ENCODE data around the gene FBXO15. TPM values are rescaled to one million over a fixed set of nuclear protein-coding genes. Genes with fewer than 3 reads are reported as not detected.

FBXO15 gene
- total and polyA plus RNA-seq, 2 of the 13 experiments (the other 11 are each of a cell fraction or from before 2014, with no cell fraction given): 0.09 to 0.12 TPM

- TF ChIP-seq ZNF75D (CRISPR knock-in tag; IDR thresholded peaks at IDR 0.05; ENCODE audit: borderline replicate concordance): peak; percentile 52; the same call in 1 of the 2 replicates
- peak; percentile 100 for TF ChIP-seq ZNF687 (CRISPR knock-in tag; IDR thresholded peaks at IDR 0.05)
- peak; percentile 50; the same call in 1 of the 2 replicates for TF ChIP-seq ZNF503 (CRISPR knock-in tag; IDR thresholded peaks at IDR 0.05)
- TF ChIP-seq ZNF451 (CRISPR knock-in tag; IDR thresholded peaks at IDR 0.05): no peak; the same call in 1 of the 2 replicates
- peak; percentile 78 for TF ChIP-seq E2F5 (CRISPR knock-in tag; conservative IDR thresholded peaks at IDR 0.05)
- TF ChIP-seq NFATC3 (CRISPR knock-in tag; IDR thresholded peaks at IDR 0.05): no peak; the same call in 1 of the 2 replicates
- peak; percentile 55 for TF ChIP-seq AGO1 (IDR thresholded peaks at IDR 0.05; ENCODE audit: low read depth, low read length, poor library complexity, severe bottlenecking)
- TF ChIP-seq ZNF570 (CRISPR knock-in tag; IDR thresholded peaks at IDR 0.05; ENCODE audit: borderline replicate concordance): 0 out of 2 replicates have a peak, but pooled peaks have one; percentile 82
- TF ChIP-seq XRCC5 (optimal IDR thresholded peaks at IDR 0.05; ENCODE audit: low read length): peak; percentile 78
- TF ChIP-seq ZNF460 (CRISPR knock-in tag; IDR thresholded peaks at IDR 0.05; ENCODE audit: borderline replicate concordance): no peak
- 0 out of 2 replicates have a peak, but pooled peaks have one; percentile 19 for TF ChIP-seq RFXANK (CRISPR knock-in tag; IDR thresholded peaks at IDR 0.05)
- TF ChIP-seq DR1 (CRISPR knock-in tag; IDR thresholded peaks at IDR 0.05): peak; percentile 49; the same call in 1 of the 2 replicates
- peak; percentile 94 for TF ChIP-seq ATF7-NPFF (CRISPR knock-in tag; IDR thresholded peaks at IDR 0.05; ENCODE audit: low read depth)
- peak; percentile 87; the same call in 1 of the 2 replicates for TF ChIP-seq ZNF775 (CRISPR knock-in tag; IDR thresholded peaks at IDR 0.05; ENCODE audit: borderline replicate concordance)
- TF ChIP-seq POLR2G (IDR thresholded peaks at IDR 0.05; ENCODE audit: low read depth, low read length): peak; percentile 75
- TF ChIP-seq HIVEP1 (CRISPR knock-in tag; IDR thresholded peaks at IDR 0.05): peak; percentile 89
- peak; percentile 90 for TF ChIP-seq SP140L (CRISPR knock-in tag; IDR thresholded peaks at IDR 0.05; ENCODE audit: borderline replicate concordance)
- TF ChIP-seq YEATS2 (CRISPR knock-in tag; IDR thresholded peaks at IDR 0.05; ENCODE audit: borderline replicate concordance): peak; percentile 95
- TF ChIP-seq ZNF33B (CRISPR knock-in tag; IDR thresholded peaks at IDR 0.05): peak; percentile 83
- TF ChIP-seq ZSCAN5A (CRISPR knock-in tag; IDR thresholded peaks at IDR 0.05; ENCODE audit: borderline replicate concordance): 0 out of 2 replicates have a peak, but pooled peaks have one; percentile 20
Measured at GRCh38 chr18:74147779-74148542, at the start of gene FBXO15, which contains the start of gene TIMM21 (continued).
